ENCODE data around the gene COL13A1.

COL13A1 gene

DNA sequence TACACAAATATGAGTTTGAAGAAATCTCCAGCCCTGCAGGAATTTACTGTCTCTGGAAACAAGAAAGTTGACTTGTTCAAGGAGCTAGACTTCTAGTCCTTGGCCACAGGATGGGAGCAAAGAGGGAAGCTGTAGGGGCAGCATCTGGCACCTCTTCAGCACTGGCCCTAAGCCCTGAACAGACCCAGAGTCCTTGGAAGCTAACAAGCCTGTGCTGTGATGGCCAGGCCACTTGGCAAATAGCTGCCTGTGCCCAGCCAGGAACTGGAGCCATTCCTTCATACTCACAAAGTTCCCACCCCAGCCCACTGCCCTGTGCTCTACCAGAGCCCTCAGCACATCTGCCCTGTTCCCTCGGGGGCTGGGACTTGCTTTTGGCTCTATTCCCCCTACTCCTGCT, 9.4 kb upstream of the COL13A1 start:
- DNase-seq = no peak

DNA sequence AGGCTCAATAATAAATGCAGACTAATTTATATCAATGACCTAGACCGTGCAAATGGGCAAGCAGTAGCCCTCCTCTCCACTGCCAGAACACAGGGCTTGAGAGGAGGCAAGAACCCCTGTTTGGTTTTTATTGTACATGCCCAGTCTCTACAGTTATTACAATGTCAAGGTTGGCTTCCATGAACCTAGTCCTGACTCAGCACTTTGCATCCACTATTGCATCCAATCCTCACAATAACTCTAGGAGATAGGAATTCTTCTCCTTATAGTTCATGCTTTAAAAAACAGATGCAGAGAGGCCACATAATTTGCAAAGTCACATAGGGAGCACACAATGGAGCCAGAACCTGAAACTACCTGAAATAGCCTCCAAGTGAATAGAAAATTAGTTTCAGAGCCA, 7.0 kb upstream of the COL13A1 start:
- DNase-seq = no peak

DNA sequence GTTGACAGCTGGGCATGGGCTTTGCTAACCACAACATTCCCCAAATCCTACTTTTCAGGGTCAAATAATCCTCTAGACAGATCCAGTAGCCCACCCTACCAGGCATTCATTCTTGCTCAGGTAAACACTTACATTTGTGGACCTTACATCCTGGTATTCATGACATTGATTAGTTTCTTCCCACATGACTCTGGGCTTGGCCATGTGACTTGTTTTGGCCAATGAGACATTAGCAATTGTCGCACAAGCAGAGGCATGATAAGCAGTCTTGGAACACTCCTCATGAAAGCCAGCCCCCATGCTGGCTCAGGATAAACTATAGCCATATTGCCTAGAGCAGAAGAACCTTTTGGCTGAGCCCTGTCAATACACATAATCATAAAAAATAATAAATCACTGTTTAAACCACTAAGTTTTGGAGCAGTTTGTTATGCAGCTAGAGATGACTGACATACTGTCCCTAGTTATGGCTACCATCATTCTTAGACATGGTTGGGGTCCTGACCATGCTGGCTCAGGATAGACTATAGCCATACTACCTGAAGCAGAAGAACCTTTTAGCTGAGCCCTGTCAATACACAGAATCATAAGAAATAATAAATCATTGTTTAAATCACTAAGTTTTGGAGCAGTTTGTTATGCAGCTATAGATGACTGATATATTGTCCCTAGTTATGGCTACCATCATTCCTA, 6.3 kb upstream of the COL13A1 start:
- no peak for DNase-seq

DNA sequence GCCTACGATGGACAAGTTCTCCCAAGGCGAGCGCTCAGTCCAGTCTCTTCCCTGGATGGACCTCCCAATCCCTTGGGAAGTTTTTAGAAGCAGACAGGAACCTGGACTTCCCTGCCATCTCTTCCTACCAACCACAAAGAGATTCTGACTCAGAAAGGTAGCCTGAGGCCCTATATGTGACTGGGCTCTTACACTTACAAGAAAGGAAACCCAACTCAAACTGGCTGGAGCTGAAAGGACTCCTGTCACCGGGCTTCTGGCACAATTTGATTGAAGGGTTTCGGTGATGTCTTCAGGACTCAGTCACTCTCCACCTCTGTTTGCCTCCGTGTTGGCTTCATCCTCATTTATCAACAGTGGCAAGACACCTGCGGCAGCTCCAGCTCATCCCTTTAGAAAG, 3.7 kb upstream of the COL13A1 start:
- no peak for DNase-seq

DNA sequence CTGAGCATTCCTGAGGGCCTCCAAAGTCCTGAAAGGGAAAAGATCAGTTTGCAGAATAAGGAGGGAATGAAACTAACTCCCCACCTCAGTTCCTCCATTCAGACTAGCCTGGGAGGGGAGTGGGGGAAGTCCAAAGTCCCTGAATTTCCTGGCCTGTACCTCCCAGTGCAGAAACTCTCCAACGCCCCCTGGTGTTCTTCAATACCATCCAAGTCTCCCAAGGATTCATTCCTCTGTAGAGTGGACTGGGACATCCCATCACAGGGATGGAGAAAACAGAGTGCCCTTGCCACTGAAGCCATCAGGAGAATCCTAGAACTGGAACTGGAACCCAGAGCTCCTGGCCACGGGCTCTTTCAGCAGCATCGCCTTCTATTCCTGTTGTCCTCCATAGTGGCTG, 1.6 kb upstream of the COL13A1 start:
- peak; percentile 45 for DNase-seq

DNA sequence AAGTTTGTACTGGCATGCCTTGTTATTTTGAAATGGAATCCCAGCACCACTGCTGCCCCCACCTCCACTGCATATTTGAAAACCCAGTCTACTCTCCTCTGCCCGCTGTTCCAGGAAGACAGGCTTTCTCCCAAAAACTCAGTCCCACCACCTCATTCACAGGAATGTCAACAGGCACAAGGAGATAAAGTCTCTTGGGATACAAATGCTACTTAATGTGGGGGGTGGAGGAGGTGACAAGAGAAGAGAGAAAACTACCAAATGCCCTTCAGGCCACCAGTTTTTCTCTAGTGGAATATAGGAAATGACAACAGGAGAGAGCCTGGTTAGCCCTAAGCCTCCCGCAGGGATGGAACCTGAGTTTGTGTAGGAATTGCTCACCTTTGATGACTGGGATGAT, 1.0 kb upstream of the COL13A1 start:
- no peak for DNase-seq

DNA sequence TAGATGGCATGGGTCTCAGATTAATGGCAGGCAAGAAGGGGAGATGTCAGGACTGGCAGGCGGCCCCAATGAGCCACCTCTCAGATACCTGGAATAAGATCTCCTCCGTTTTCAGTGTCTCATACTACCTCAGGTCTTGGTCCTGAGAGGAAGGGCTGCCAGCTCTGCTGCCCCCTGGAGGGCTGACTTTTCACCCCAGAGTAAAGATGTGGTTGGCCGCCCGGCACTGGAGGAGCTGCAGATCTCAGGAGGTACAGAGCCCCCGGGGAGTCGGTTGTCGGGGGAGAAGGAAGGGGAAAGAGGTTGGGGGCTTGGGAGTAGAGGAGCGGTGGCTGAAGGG, 642 bp upstream of the COL13A1 start:
- DNase-seq = no peak

DNA sequence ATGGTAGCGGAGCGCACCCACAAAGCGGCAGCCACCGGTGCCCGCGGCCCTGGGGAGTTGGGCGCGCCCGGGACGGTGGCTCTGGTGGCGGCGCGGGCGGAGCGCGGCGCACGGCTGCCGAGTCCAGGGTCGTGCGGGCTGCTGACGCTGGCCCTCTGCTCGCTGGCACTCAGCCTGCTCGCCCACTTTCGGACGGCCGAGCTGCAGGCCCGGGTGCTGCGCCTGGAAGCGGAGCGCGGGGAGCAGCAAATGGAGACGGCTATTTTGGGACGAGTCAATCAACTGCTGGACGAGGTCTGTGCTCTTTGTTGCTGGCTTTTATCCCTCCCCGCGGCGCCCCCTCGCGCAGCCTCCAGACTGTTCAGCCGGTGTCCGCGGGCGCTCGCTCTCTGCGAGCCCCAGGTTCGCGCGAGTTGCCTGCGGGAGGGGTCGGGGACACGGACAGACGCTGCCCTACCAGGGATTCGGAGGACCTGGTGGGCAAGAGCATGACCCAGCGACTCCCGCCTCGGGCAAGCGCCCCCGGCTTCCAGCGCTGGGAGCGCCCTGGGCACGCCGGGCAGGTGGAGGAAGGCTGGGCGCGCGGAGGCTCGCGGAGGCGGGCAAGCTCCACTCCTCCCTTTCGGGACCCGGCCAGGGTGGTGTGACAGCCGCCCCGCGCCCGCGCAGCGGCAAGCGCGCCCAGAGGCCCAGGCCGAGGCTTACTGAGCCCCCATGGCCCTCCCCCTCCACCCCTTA, 887 bp downstream of the COL13A1 start:
- DNase-seq = peak; percentile 60

DNA sequence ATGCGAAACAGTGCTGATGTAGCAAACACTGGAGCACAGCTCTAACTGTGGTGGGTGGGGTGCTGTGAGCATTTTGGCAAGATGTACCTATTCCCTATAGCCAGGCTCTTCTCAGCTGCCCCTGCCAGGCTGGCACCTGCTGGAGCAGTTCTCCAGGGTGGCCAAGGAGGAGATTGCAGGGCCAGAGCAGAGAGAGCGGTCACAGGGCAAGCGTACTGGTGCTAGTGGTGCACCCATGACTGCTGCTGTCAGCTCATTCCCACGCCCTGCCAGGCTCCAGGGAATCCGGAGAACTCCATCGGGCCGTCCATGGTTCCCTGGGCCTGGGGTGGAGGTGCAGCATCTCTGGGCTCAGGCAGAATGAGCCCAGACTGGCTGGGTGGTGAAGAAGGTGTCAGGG, 2.1 kb downstream of the COL13A1 start:
- DNase-seq = no peak

DNA sequence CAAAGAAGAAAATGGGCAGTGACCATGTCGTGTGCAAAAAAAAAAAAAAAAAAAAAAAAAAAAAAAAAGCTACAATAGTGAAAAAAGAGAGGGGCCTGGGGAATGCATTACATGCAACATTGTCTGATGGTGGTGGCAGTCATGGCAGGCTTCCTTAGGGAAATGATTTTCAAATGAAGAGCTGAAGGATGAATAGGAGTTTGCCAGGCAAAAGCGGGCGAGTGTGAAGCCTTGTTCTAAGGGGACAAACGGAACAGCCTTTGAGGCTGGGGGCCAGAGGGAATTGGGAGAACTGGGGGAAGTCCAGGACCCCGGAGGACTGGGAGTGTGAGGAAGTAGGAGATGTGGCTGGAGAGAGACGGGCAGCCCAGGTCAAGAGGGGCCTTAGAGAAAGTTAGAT, 3.1 kb downstream of the COL13A1 start:
- no peak for DNase-seq

DNA sequence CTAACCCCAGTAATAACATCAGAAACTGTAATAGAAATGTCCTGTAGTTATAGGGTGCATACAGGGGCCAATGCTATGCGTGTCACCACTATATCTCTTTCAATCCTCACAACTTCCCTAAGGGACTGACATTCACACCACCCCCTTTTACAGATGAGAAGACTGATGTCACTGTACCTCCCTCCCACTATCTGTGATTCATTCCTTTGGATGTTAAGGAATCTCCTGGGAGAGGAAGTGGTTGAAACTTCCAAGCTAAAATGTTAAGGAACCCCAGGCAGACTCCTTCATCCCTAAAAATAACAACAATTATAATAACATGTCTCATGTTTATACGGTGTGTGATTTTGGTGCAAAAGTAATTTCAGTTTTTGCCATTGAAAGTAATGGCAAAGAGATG, 5.4 kb downstream of the COL13A1 start:
- DNase-seq = no peak

DNA sequence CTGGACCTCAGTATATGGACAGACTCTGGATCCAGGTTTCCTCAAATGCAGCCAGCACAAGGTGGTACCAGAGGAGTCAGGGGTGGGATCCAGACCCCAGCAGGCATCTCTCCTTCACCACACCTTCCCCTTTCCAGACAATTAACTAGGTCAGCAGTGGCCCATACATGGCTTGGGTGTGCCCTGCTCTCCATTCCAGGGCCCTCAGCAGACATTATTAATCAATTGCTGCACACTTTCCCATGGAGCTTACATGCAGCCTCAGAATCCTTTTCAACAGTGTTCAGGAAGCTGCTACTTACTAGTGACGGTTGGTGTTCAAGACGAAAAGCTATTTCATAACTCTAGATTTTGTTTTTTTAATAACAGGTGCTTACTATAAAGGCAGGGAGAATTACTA, 6.0 kb downstream of the COL13A1 start:
- DNase-seq = no peak

DNA sequence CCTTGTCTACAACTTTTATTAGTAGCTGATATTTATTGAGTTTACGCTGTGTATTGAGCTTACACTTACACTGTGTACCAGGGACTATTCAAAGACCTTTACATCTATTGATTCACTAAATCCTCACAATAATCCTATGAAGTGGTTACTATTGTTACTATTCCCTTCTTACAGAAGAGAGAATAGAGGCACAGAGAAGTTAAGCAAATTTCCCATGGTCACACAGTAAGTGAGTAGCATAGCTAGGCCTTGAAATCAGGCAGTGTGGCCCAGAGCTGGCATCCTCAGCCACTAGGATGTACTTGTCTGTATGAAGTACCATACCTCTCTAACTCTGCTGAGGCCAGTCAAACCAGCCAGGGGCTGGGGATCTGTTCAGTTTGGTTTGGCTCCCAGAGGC, 7.6 kb downstream of the COL13A1 start:
- no peak for DNase-seq

DNA sequence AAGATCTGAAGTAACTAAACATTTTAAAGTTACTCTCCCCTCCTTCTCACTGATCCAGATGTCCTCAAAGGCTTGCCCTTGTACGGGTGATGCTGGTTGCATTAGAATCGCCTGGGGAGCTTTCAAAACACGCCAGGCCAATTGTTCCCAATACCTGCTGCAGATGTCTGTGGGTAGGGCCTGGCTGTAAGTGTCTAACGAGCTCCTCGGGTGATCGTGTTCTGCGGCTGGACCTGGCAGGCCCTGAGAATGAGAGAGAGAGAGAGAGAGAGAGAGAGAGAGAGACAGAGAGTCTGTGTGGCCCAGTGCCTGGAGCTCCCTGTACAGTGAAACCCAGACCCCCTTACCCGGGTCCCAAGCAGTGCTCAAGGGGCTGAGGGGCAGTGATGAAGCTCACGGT, 8.4 kb downstream of the COL13A1 start:
- DNase-seq = no peak

DNA sequence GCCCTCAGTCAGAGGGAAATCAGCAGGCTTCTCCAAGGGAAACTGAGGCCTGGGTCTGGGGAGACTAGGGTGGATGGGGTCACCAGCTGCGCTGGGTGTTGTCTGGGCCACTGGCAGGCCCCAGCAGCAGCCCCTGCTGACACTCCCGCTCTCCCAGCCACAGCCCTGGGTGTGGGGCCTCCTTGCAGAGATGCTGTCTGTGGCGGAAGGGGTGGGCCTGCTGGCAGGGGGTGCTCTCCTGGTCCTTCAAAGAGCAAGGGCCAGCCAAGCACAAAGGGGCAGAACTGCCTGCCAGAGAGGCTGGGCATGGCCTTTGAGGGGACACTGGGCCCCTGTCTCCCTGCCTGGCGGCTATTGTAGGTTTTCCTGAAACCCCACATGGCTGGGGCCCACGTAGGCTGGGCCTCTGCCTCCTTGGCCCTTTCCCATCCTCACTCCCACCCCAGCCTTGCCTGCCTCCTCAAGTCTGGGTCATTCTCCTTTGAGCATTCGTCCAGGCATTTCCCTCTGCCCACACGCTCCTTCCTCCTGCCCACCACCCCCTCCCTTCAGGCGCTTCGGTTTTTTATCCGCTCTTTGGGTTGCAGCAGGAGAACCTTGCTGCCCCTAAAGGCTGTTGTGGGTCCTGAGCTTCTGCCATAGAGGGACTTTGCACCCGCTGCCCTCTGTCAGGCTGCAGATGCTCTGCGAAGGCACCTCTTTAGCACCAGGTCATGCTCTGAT, 9.1 kb downstream of the COL13A1 start:
- no peak for DNase-seq

DNA sequence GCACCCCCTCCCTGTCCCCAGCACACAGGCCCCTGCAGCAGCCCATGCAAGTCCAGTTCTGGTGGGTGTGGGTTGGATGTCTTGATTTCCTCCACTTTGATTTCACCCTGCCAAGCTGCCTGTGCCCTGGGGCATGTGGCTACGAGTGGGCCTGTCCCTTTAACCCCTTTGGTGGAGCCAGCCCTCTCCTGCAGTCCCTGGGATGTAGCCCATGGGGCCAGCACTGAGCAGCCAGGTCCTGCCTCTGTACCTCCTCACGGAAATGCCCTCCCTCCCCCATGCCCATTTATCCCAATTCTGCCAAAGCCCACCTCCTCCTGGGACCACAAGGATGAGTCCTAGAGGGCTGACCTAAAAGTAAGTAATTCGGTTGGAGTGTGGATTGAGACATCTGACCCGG, 11.9 kb downstream of the COL13A1 start:
- no peak for DNase-seq

DNA sequence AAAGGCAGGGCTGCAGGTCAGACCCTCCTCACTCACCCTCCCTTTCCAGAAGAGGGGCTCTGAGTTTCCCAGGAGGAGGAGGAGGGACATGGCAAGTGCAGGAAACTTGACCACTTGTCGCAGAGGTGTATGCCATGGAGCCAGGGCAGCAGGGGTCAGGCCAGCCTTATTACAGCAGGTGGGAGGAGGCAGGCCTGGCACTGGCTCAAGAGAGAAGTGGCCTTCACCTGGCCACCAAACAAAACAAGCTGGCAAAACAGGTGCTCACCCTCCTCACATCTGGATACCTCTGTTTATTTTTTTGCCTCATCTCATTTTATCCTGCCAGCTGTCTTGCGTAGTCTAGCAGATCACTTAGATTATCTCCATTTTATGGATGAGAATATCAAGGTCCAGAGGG, 12.5 kb downstream of the COL13A1 start:
- DNase-seq = no peak

DNA sequence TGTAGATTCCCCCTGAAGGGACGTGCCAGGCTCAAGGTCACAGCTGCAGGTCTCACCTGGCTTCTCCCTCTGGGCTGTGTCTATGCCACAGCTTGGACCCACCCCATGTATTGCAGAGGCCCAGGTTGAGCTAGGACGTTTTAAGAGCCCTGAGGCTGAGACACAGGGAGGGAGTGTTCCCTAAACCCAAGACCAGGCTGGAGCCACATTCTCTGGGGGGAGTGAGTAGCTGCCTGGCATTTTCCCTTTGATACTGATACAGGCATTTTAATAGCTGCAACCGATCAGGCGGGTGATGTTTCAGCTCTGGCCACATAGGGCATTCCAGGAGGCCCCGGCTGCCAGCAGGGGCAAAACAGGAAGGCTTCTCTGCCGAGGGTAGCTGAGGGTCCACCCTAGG, 13.4 kb downstream of the COL13A1 start:
- no peak for DNase-seq

DNA sequence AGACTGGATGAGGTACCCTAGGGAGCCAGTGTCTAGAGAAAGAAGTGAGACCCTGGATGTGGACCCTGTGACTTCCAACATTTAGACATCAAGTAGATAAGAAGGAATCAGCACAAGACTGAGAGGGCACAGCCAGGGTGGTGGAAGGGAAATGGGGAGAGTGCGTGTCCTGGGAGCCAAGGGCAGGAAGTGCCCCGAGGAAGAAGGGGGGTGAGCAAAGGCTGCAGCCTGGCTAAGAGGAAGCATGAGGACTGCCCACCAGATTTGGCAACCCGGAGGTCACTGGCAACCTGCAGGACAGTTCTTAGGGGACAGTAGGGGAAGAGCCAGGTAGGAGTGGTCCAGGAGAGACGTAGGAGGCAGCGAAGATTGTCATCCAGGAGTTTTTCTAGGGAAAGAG, 14.8 kb downstream of the COL13A1 start:
- DNase-seq = no peak

DNA sequence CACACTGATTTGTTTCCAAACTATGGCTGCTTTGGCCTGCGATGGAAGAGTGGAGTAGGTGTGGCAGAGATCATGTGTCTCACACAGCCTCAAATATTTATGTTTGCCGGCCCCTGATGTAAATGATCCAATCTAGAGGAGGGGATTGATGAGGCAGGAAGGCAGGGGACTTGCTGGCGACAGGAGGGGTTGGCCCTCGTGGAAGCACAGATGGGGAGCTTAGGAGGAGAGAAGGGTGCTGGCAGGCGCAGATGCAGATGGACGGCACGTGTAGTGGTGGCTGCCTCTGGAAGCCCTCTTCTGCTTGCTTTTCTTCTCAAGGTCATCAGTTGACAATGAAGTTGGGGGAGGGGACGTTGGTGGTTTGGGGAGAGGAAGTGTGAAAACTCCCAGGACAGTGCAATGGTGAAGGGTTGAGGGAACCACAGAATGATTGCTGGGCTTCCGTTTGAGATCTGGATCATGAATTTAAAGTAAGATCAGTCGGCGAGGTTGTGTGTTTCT, 15.4 kb downstream of the COL13A1 start:
- no peak for DNase-seq

DNA sequence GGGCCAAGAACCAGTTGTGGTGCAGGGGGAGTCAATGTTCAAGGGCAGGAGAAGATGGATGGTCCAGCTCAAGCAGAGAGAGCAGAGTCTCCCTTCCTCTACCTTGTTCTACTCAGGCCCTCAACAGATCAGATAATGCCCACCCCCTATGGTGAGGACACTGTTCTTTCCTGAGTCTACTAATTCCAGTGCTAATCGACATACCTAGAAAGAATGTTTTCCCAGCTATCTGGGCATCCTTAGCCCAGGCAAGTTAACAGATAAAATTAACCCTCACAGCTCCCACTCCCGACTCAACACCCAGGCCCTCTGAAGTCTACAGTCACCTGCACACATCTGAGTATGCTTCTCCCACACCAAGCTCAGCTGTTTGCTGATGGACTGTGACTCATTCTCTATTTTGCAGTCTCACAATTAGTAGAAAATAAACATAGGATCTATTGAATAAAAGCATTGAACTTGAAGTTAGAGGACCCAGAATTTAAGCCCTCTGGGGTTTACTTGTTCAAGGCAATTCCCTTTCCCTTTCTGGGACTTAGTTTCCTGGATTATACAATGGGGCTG, 17.1 kb downstream of the COL13A1 start:
- no peak for DNase-seq

DNA sequence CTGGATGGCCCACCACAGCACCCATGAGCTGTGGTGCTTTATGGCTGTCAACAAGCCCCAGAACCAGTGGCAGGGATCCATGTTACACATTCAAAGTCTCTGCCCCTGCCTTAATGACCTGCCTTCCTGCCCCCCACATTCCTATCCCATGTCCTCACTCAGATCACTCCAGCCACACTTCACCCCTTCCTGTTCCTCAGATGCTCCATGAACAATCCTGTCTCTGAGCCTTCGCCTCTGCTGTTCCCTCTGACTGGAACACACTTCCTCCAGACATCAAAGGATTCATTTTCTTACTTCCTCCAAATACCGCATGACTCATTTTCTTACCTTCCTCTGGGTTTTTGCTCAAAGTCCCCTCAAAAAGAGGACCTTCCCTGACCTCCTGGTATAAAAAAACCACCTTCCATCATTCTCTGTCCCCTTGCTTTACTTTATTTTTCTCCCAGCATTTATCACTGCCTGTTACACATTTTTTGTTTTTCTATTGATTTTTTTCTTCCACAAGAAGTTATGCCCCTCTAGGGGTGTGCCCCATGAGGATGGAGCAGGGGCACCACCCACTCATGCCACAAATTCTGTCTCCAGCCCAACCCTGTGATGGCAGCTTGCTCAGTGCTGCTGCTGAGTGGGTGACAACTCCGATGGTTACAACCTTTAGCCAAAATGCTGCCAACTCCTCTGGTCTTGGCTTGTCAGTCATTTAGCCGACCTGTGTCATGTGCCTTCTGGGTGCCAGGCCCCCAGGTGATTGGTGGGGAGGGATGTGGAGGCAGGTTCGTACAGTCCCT, 18.2 kb downstream of the COL13A1 start:
- DNase-seq = no peak

DNA sequence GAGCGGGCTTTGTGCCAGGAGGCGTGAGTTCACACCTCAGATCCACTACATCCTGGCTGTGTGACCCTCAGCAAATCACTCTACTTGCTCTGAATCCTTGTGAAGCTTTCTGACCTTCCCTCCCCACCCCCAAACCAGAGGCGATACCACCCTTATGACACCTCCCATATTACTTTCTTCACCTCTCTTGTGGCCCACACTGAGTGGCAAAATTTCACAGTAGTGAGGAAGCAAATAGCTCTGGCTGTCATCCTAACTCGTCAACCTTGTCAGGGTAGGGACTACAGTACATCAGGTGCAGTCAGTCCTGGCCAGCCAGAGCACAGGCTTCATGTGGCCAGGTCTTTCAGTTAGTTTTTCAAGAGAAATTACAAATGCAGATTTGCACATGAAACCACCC, 19.1 kb downstream of the COL13A1 start:
- no peak for DNase-seq
